ENCODE measurements around the gene ENOSF1.
A peak's percentile ranks its signal among the peaks of the same experiment; 100 is the strongest.

The ENOSF1 gene

GRCh38 chr18:711310-711656 lies 1.1 kb downstream of the ENOSF1 start:
- no peak overlapping the region for H3K27ac ChIP-seq (ENCODE audit: low read depth, low read length)
- H3K36me3 ChIP-seq (ENCODE audit: control insufficient read depth, low read length), result peaks cover 16% of the 10 kb centered on the region
- H3K4me1 ChIP-seq (ENCODE audit: control insufficient read depth, low read length), result peaks cover 30% of the 10 kb centered on the region
- H3K9me2 ChIP-seq (replicated peaks; ENCODE audit: control insufficient read depth, low read length), result no peaks in the 10 kb centered on the region
- no peak for TF ChIP-seq EZH2phosphoT487 (IDR thresholded peaks at IDR 0.05; ENCODE audit: borderline replicate concordance, low read length)
- no peak for TF ChIP-seq CTCF (IDR thresholded peaks at IDR 0.05; ENCODE audit: low read depth, low read length, poor library complexity, severe bottlenecking)
- H3F3A ChIP-seq (ENCODE audit: control insufficient read depth, insufficient read depth), result no peaks in the 10 kb centered on the region
- no peaks in the 10 kb centered on the region for H3K9me3 ChIP-seq (ENCODE audit: control insufficient read depth, insufficient read depth, low read length)
- peak overlapping the region; percentile 85 for H3K4me3 ChIP-seq (ENCODE audit: low read length)
- peak overlapping the region; percentile 84 for H3K4me2 ChIP-seq (ENCODE audit: low read length)
- no peaks in the 10 kb centered on the region for H4K20me1 ChIP-seq (ENCODE audit: control insufficient read depth, insufficient read depth, low read depth, low read length)
- H3K79me2 ChIP-seq (ENCODE audit: control insufficient read depth, low read length), result peaks cover 45% of the 10 kb centered on the region
- peaks cover 12% of the 10 kb centered on the region; the same call in 1 of the 2 replicates for H3K27me3 ChIP-seq (ENCODE audit: control insufficient read depth, low read length)

- Histone ChIP-seq H3K4me1 (ENCODE audit: control insufficient read depth, low read length) (peaks cover 30% of the 10 kb centered on the region), H3K27ac (ENCODE audit: low read depth, low read length) (no peak overlapping the region), H3K4me2 (ENCODE audit: low read length) (peak overlapping the region; percentile 84), H3K27me3 (ENCODE audit: control insufficient read depth, low read length) (peaks cover 8% of the 10 kb centered on the region; the same call in 1 of the 2 replicates), H3K4me3 (ENCODE audit: low read length) (peak overlapping the region; percentile 85), H3K9me3 (ENCODE audit: control insufficient read depth, insufficient read depth, low read length) (no peaks in the 10 kb centered on the region), H3F3A (ENCODE audit: control insufficient read depth, insufficient read depth) (no peaks in the 10 kb centered on the region), H3K36me3 (ENCODE audit: control insufficient read depth, low read length) (peaks cover 16% of the 10 kb centered on the region), H3K79me2 (ENCODE audit: control insufficient read depth, low read length) (peaks cover 47% of the 10 kb centered on the region), H3K9me2 (replicated peaks; ENCODE audit: control insufficient read depth, low read length) (no peaks in the 10 kb centered on the region), H4K20me1 (ENCODE audit: control insufficient read depth, insufficient read depth, low read depth, low read length) (no peaks in the 10 kb centered on the region)
- TF ChIP-seq EZH2phosphoT487 (IDR thresholded peaks at IDR 0.05; ENCODE audit: borderline replicate concordance, low read length) (no peak), CTCF (IDR thresholded peaks at IDR 0.05; ENCODE audit: low read depth, low read length, poor library complexity, severe bottlenecking) (no peak)
Observed at GRCh38 chr18:710418-711300, 1.8 kb downstream of the ENOSF1 start.

- H4K20me1 ChIP-seq (ENCODE audit: control insufficient read depth, insufficient read depth, low read depth, low read length), result no peaks in the 10 kb centered on the region
- no peaks in the 10 kb centered on the region for H3K9me3 ChIP-seq (ENCODE audit: control insufficient read depth, insufficient read depth, low read length)
- peaks cover 16% of the 10 kb centered on the region for H3K36me3 ChIP-seq (ENCODE audit: control insufficient read depth, low read length)
- H3K4me1 ChIP-seq (ENCODE audit: control insufficient read depth, low read length), result peaks cover 30% of the 10 kb centered on the region
- H3K27me3 ChIP-seq (ENCODE audit: control insufficient read depth, low read length), result peaks cover 3% of the 10 kb centered on the region; the same call in 1 of the 2 replicates
- no peak overlapping the region for H3K27ac ChIP-seq (ENCODE audit: low read depth, low read length)
- no peaks in the 10 kb centered on the region for H3F3A ChIP-seq (ENCODE audit: control insufficient read depth, insufficient read depth)
- no peak overlapping the region for H3K4me3 ChIP-seq (ENCODE audit: low read length)
- no peak for TF ChIP-seq CTCF (IDR thresholded peaks at IDR 0.05; ENCODE audit: low read depth, low read length, poor library complexity, severe bottlenecking)
- no peak for TF ChIP-seq EZH2phosphoT487 (IDR thresholded peaks at IDR 0.05; ENCODE audit: borderline replicate concordance, low read length)
- H3K9me2 ChIP-seq (replicated peaks; ENCODE audit: control insufficient read depth, low read length), result no peaks in the 10 kb centered on the region
- peaks cover 47% of the 10 kb centered on the region for H3K79me2 ChIP-seq (ENCODE audit: control insufficient read depth, low read length)
- no peak overlapping the region for H3K4me2 ChIP-seq (ENCODE audit: low read length)
Observed at GRCh38 chr18:709771-710170, 2.7 kb downstream of the ENOSF1 start.

All from DOHH2 (cell line).